ENCODE data around the gene EDC3. TPM values are rescaled to one million over a fixed set of nuclear protein-coding genes. Genes with fewer than 3 reads are reported as not detected.

The EDC3 gene
- total and polyA plus RNA-seq, 9 of the 15 experiments (the other 6 are each of a cell fraction or from before 2014, with no cell fraction given): 11.7 to 63.9 (median 32.8) TPM

DNA sequence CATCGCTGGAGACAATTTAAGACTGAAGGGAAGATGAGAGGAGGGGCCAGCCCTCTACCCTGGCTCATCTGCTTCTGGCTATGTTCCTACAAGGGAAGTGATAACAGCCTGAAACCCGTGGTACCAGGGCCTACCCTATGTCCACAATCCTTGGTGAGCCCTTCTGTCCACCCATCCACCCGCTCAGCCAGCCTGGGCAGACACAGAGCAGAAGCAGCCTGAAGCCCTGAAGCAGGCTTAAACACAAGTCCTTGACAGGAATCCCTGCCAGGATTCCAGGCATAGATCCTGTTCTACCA, 64.8 kb downstream of the EDC3 start:
- H4K20me1 ChIP-seq (replicated peaks; ENCODE audit: control insufficient read depth, insufficient read depth, low read length): peaks cover 33% of the 10 kb centered on the region

DNA sequence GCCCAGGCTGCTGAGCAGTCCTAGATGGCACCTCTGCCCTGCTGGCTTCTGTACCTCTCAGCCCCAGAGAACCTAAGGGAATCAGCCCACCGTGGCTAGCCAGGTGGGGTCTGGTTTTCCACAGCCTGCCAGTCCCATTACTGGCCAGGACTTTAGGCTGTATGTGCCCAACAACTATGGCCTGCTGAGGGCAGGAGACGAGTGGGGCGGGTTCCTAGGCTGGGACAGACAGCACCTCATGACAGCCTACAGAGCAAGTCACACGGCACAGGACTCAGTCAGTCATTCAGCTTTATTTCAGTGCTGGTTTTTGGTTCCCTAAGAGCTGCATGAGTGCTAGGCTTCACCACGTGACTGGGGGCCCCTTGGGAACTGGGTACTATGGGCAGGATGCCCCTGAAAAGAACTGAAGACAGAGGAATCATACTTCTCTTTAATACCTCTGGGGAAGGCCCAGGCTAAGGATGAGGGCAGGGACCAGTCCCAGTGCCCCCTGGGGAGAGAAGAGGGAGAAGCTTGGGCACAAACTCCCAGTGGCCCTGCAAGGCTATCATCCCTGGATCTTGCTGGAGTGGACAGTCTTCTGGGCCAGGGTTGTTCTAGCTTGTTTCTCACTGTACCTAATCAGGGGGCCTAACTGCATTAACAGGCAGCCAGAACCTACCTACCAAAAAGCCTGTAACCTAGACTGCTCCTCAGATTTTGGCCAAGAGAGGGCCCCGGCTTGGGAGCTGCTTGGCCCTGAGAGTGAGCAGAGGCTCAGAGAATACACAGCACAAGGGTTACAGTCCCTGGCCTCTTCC, 65.3 kb downstream of the EDC3 start:
- H3K4me3 ChIP-seq: no peak overlapping the region
- ATAC-seq: peak; percentile 5; the same call in 1 of the 3 replicates
- H3K27ac ChIP-seq (ENCODE audit: extremely low read depth, low read depth, low read length): no peak overlapping the region
- DNase-seq (ENCODE audit: extremely low read depth in 1 of 4, low spot score in 3 of 4): no peak
- H2AFZ ChIP-seq (ENCODE audit: low read depth, low read length): no peak overlapping the region
- no peaks in the 10 kb centered on the region for H3K79me2 ChIP-seq (ENCODE audit: control insufficient read depth, insufficient read depth, low read length)
- peaks cover 30% of the 10 kb centered on the region for H4K20me1 ChIP-seq (replicated peaks; ENCODE audit: control insufficient read depth, insufficient read depth, low read length)
- BruUV-seq (replicated peaks): no TSS peak
- intact Hi-C loops (cut with micrococcal nuclease) (no loop called here), in situ Hi-C loops (cut with MboI) (no loop called here)
- 74% methylated on average over 6 of the region's 6 CpGs for WGBS (ENCODE audit: insufficient coverage, low coverage, missing lambda C conversion rate)
- CTCF ChIA-PET (ENCODE audit: low intra/inter-chr PET ratio): interaction anchor here (0.6 to 2.2 kb wide), 3 partner anchors 18 to 256 kb away, joined by 3 to 32 read pairs (median 13); no protein-coding TSS in a partner anchor
- 0 out of 4 replicates have a peak overlapping the region, but pooled peaks of 1 of the 2 experiments have one; percentile 54 for H3K9ac ChIP-seq (ENCODE audit: insufficient read depth in 1 of 2, low read depth in 2 of 2, low read length in 2 of 2)
- no peak for FAIRE-seq
- H3K4me2 ChIP-seq (ENCODE audit: insufficient read depth, low read length): no peak overlapping the region
- H3K9me3 ChIP-seq (replicated peaks; ENCODE audit: control insufficient read depth, insufficient read depth, low read depth, low read length): no peaks in the 10 kb centered on the region
- peaks cover 10% of the 10 kb centered on the region for H3K9me1 ChIP-seq (ENCODE audit: control insufficient read depth, insufficient read depth, low read length)
- no peaks in the 10 kb centered on the region; a peak in 1 of 5 replicates for H3K4me1 ChIP-seq (replicated peaks in 1 of 2; ENCODE audit: control insufficient read depth in 2 of 2, insufficient read depth in 2 of 2, low read length in 2 of 2)
- peaks cover 98% of the 10 kb centered on the region for H3K36me3 ChIP-seq (ENCODE audit: control insufficient read depth, insufficient read depth, low read length)
- no peaks in the 10 kb centered on the region for H3K27me3 ChIP-seq (ENCODE audit: control insufficient read depth in 2 of 2, insufficient read depth in 2 of 2, low read length in 2 of 2)
- POLR2A ChIA-PET: interaction anchor here (0.6 to 3.8 kb wide), 5 partner anchors 11 to 182 kb away, joined by 3 to 16 read pairs (median 5); partner anchors contain the start of gene ARID3B
- TF ChIP-seq POLR2G (IDR thresholded peaks at IDR 0.05; ENCODE audit: low read depth, low read length) (0 out of 2 replicates have a peak, but pooled peaks have one; percentile 26), CHCHD3 (CRISPR knock-in tag; IDR thresholded peaks at IDR 0.05) (no peak), CBFA2T3 (IDR thresholded peaks at IDR 0.05) (no peak), POLR2AphosphoS2 (IDR thresholded peaks at IDR 0.05; ENCODE audit: low read length) (peak; percentile 82), ZNF146 (CRISPR knock-in tag; IDR thresholded peaks at IDR 0.05; ENCODE audit: unreplicated experiment) (no peak), DEAF1 (CRISPR knock-in tag; IDR thresholded peaks at IDR 0.05) (no peak), SUPT5H (IDR thresholded peaks at IDR 0.05) (peak; percentile 54), POLR2AphosphoS5 (IDR thresholded peaks at IDR 0.05; ENCODE audit: control insufficient read depth, insufficient read depth, low read depth, low read length) (peak; percentile 15; the same call in 1 of the 2 replicates)

More for the DNA sequence above, 64.8 kb downstream of the EDC3 start:
- Histone ChIP-seq H3K9me3 (replicated peaks; ENCODE audit: control insufficient read depth, insufficient read depth, low read depth, low read length) (no peaks in the 10 kb centered on the region), H3K4me1 (replicated peaks in 1 of 2; ENCODE audit: control insufficient read depth in 2 of 2, insufficient read depth in 2 of 2, low read length in 2 of 2) (no peaks in the 10 kb centered on the region; a peak in 1 of 5 replicates), H3K9me1 (ENCODE audit: control insufficient read depth, insufficient read depth, low read length) (peaks cover 13% of the 10 kb centered on the region), H3K4me3 (no peak overlapping the region), H3K36me3 (ENCODE audit: control insufficient read depth, insufficient read depth, low read length) (peaks cover 98% of the 10 kb centered on the region), H3K9ac (ENCODE audit: insufficient read depth in 1 of 2, low read depth in 2 of 2, low read length in 2 of 2) (no peak overlapping the region), H3K27ac (ENCODE audit: extremely low read depth, low read depth, low read length) (no peak overlapping the region), H2AFZ (ENCODE audit: low read depth, low read length) (no peak overlapping the region), H3K79me2 (ENCODE audit: control insufficient read depth, insufficient read depth, low read length) (no peaks in the 10 kb centered on the region), H3K4me2 (ENCODE audit: insufficient read depth, low read length) (no peak overlapping the region), H3K27me3 (ENCODE audit: control insufficient read depth in 2 of 2, insufficient read depth in 2 of 2, low read length in 2 of 2) (no peaks in the 10 kb centered on the region)
- CTCF ChIA-PET (ENCODE audit: low intra/inter-chr PET ratio): interaction anchor here (2.0 to 2.2 kb wide), 2 partner anchors 248 to 257 kb away, joined by 13 to 32 read pairs; no protein-coding TSS in a partner anchor
- POLR2A ChIA-PET: interaction anchor here (0.6 to 3.8 kb wide), 4 partner anchors 10 to 193 kb away, joined by 3 to 16 read pairs (median 7); no protein-coding TSS in a partner anchor
- DNase-seq (ENCODE audit: extremely low read depth in 1 of 4, low spot score in 3 of 4): no peak
- intact Hi-C loops (cut with micrococcal nuclease): no loop called here
- no TSS peak for BruUV-seq (replicated peaks)
- in situ Hi-C loops (cut with MboI): no loop called here
- TF ChIP-seq STAG1 (CRISPR knock-in tag; IDR thresholded peaks at IDR 0.05; ENCODE audit: borderline replicate concordance) (0 out of 2 replicates have a peak, but pooled peaks have one; percentile 10), MIER1 (IDR thresholded peaks at IDR 0.05; ENCODE audit: low read depth) (no peak)
- no peak for FAIRE-seq
- WGBS (ENCODE audit: insufficient coverage, low coverage, missing lambda C conversion rate): 59% methylated on average over 3 of the region's 3 CpGs
- no peak for ATAC-seq

Data from K562 (cell line).